ENCODE results near the gene ALOX5AP.

Gene ALOX5AP

GRCh38 chr13:30711375-30711774, 24.0 kb upstream of the ALOX5AP start:
- Histone ChIP-seq H3K36me3 (ENCODE audit: insufficient read depth, low read length) (no peaks in the 10 kb centered on the region), H2AFZ (ENCODE audit: low read depth, low read length) (no peak overlapping the region), H3K79me2 (ENCODE audit: insufficient read depth, low read length) (no peaks in the 10 kb centered on the region), H3K9me3 (ENCODE audit: insufficient read depth, low read length, severe bottlenecking) (no peaks in the 10 kb centered on the region), H3K4me2 (ENCODE audit: insufficient read depth, low read length) (no peak overlapping the region), H3K27ac (ENCODE audit: low read length) (no peak overlapping the region), H3K27me3 (ENCODE audit: insufficient read depth, low read length, poor library complexity) (no peaks in the 10 kb centered on the region), H3K4me1 (ENCODE audit: insufficient read depth, low read length) (no peaks in the 10 kb centered on the region), H4K20me1 (ENCODE audit: insufficient read depth, low read length) (no peaks in the 10 kb centered on the region), H3K4me3 (ENCODE audit: low read depth in 1 of 2, low read length in 2 of 2) (no peak overlapping the region), H3K9ac (ENCODE audit: low read depth, low read length) (no peak overlapping the region)
- no peak for DNase-seq
- TF ChIP-seq EZH2 (IDR thresholded peaks at IDR 0.05; ENCODE audit: borderline replicate concordance, low read depth, low read length, severe bottlenecking) (no peak), CTCF (IDR thresholded peaks at IDR 0.05; ENCODE audit: borderline replicate concordance, extremely low read depth, low read length, poor library complexity, severe bottlenecking) (no peak)
- no peak for ATAC-seq (ENCODE audit: insufficient read depth, low read depth)

GRCh38 chr13:30711837-30712236, 23.5 kb upstream of the ALOX5AP start:
- H2AFZ ChIP-seq (ENCODE audit: low read depth, low read length): no peak overlapping the region
- H3K4me1 ChIP-seq (ENCODE audit: insufficient read depth, low read length): no peaks in the 10 kb centered on the region
- TF ChIP-seq EZH2 (IDR thresholded peaks at IDR 0.05; ENCODE audit: borderline replicate concordance, low read depth, low read length, severe bottlenecking): no peak
- TF ChIP-seq CTCF (IDR thresholded peaks at IDR 0.05; ENCODE audit: borderline replicate concordance, extremely low read depth, low read length, poor library complexity, severe bottlenecking): no peak
- no peak overlapping the region for H3K4me2 ChIP-seq (ENCODE audit: insufficient read depth, low read length)
- no peaks in the 10 kb centered on the region for H3K79me2 ChIP-seq (ENCODE audit: insufficient read depth, low read length)
- ATAC-seq (ENCODE audit: insufficient read depth, low read depth) (no peak), DNase-seq (no peak)
- no peak overlapping the region for H3K27ac ChIP-seq (ENCODE audit: low read length)
- H3K4me3 ChIP-seq (ENCODE audit: low read depth in 1 of 2, low read length in 2 of 2): no peak overlapping the region
- H3K9me3 ChIP-seq (ENCODE audit: insufficient read depth, low read length, severe bottlenecking): no peaks in the 10 kb centered on the region
- no peak overlapping the region for H3K9ac ChIP-seq (ENCODE audit: low read depth, low read length)
- no peaks in the 10 kb centered on the region for H3K27me3 ChIP-seq (ENCODE audit: insufficient read depth, low read length, poor library complexity)
- H4K20me1 ChIP-seq (ENCODE audit: insufficient read depth, low read length): no peaks in the 10 kb centered on the region
- no peaks in the 10 kb centered on the region for H3K36me3 ChIP-seq (ENCODE audit: insufficient read depth, low read length)

- H3K27ac ChIP-seq (ENCODE audit: low read length): no peak overlapping the region
- H3K79me2 ChIP-seq (ENCODE audit: insufficient read depth, low read length): no peaks in the 10 kb centered on the region
- no peak for ATAC-seq (ENCODE audit: insufficient read depth, low read depth)
- no peak for TF ChIP-seq EZH2 (IDR thresholded peaks at IDR 0.05; ENCODE audit: borderline replicate concordance, low read depth, low read length, severe bottlenecking)
- no peak for TF ChIP-seq CTCF (IDR thresholded peaks at IDR 0.05; ENCODE audit: borderline replicate concordance, extremely low read depth, low read length, poor library complexity, severe bottlenecking)
- no peak overlapping the region for H3K4me2 ChIP-seq (ENCODE audit: insufficient read depth, low read length)
- no peaks in the 10 kb centered on the region for H4K20me1 ChIP-seq (ENCODE audit: insufficient read depth, low read length)
- no peaks in the 10 kb centered on the region for H3K27me3 ChIP-seq (ENCODE audit: insufficient read depth, low read length, poor library complexity)
- no peaks in the 10 kb centered on the region for H3K9me3 ChIP-seq (ENCODE audit: insufficient read depth, low read length, severe bottlenecking)
- H3K36me3 ChIP-seq (ENCODE audit: insufficient read depth, low read length): no peaks in the 10 kb centered on the region
- no peak overlapping the region for H3K9ac ChIP-seq (ENCODE audit: low read depth, low read length)
- no peak overlapping the region for H2AFZ ChIP-seq (ENCODE audit: low read depth, low read length)
- no peak overlapping the region for H3K4me3 ChIP-seq (ENCODE audit: low read depth in 1 of 2, low read length in 2 of 2)
- DNase-seq: no peak
- H3K4me1 ChIP-seq (ENCODE audit: insufficient read depth, low read length): no peaks in the 10 kb centered on the region
Observed at GRCh38 chr13:30712536-30713532, 22.5 kb upstream of the ALOX5AP start.
